Brain microvascular endothelial cell (primary cell): ENCODE results near the gene ATL1.

Source experiments
- DNase-seq: peaks from one replicate; pipeline ENCODE4 v3.0.0-alpha.2; 2020
- H3K27ac ChIP-seq: fragments of 250-450 bp; sonication (Bioruptor Pico); 2 replicates; pipeline ENCODE4 v1.5.1; 2020; ENCODE audit warnings: mild to moderate bottlenecking, moderate library complexity
- H3K27me3 ChIP-seq: fragments of 250-450 bp; sonication (Bioruptor Pico); replicated peaks from 2 replicates; pipeline ENCODE4 v1.5.1; 2020; ENCODE audit warnings: mild to moderate bottlenecking
- H3K36me3 ChIP-seq: fragments of 250-450 bp; sonication (Bioruptor Pico); replicated peaks from 2 replicates; pipeline ENCODE4 v1.5.1; 2020; ENCODE audit warnings: mild to moderate bottlenecking
- H3K4me3 ChIP-seq: 2 replicates; pipeline ENCODE4 v1.5.1; 2011; ENCODE audit warnings: low read depth, mild to moderate bottlenecking, control low read depth, low read length, moderate library complexity
- CTCF ChIP-seq: IDR thresholded peaks from 2 replicates; pipeline ENCODE4 v1.5.1; 2011; ENCODE audit warnings: low read depth, mild to moderate bottlenecking, moderate library complexity, low read length, control low read depth, inconsistent platforms; ENCODE audit errors: missing control alignments
- in situ Hi-C: cut with HindIII; loops from 2 replicates; pipeline ENCODE4 v1.10.0; 2017; ENCODE audit warnings: low sequenced_read_pairs, low pct_ligation_motif_present

ATL1 gene

GRCh38 chr14:50578433-50578832 lies 18.5 kb downstream of the ATL1 start:
- Histone ChIP-seq H3K27me3 (no peaks in the 10 kb centered on the region), H3K36me3 (no peaks in the 10 kb centered on the region), H3K4me3 (no peak overlapping the region), H3K27ac (no peak overlapping the region)
- no peak for DNase-seq
- in situ Hi-C loops = no loop called here
- no peak for TF ChIP-seq CTCF

GRCh38 chr14:50590464-50590863 lies 30.5 kb downstream of the ATL1 start:
- no peak for TF ChIP-seq CTCF
- H3K27me3 ChIP-seq = no peaks in the 10 kb centered on the region
- no peak overlapping the region for H3K4me3 ChIP-seq
- H3K27ac ChIP-seq = no peak overlapping the region
- no peaks in the 10 kb centered on the region for H3K36me3 ChIP-seq
- in situ Hi-C loops = no loop called here
- no peak for DNase-seq

GRCh38 chr14:50594577-50595316 lies 34.8 kb downstream of the ATL1 start:
- DNase-seq = no peak
- in situ Hi-C loops = no loop called here
- TF ChIP-seq CTCF = no peak

GRCh38 chr14:50598765-50599164 lies 38.8 kb downstream of the ATL1 start:
- no peak for TF ChIP-seq CTCF
- Histone ChIP-seq H3K27ac (no peak overlapping the region), H3K36me3 (no peaks in the 10 kb centered on the region), H3K4me3 (no peak overlapping the region), H3K27me3 (no peaks in the 10 kb centered on the region)
- in situ Hi-C loops = no loop called here
- no peak for DNase-seq

More at GRCh38 chr14:50594577-50595316, 34.8 kb downstream of the ATL1 start:
- Histone ChIP-seq H3K4me3 (no peak overlapping the region), H3K27ac (no peak overlapping the region), H3K36me3 (no peaks in the 10 kb centered on the region), H3K27me3 (no peaks in the 10 kb centered on the region)

- H3K27ac ChIP-seq = no peak overlapping the region
- peak; percentile 31 for DNase-seq
- no peak overlapping the region for H3K4me3 ChIP-seq
- no peaks in the 10 kb centered on the region for H3K36me3 ChIP-seq
- H3K27me3 ChIP-seq = no peaks in the 10 kb centered on the region
- in situ Hi-C loops = no loop called here
- peak; percentile 53 for TF ChIP-seq CTCF
Measured at GRCh38 chr14:50599700-50600444, 39.9 kb downstream of the ATL1 start.
